Non-pigmented ciliary epithelial cell (primary cell): ENCODE measurements around the gene DMRT1.
"Not testable (repeated sequence)": the region's sequence is repeated elsewhere in the genome, so short reads cannot be mapped to it uniquely, and the experiment has no call there.

Experiments used
- DNase-seq: peaks from one replicate; pipeline ENCODE4 v3.0.0-alpha.2; 2010; ENCODE audit warnings: low read depth

Gene DMRT1

DNA sequence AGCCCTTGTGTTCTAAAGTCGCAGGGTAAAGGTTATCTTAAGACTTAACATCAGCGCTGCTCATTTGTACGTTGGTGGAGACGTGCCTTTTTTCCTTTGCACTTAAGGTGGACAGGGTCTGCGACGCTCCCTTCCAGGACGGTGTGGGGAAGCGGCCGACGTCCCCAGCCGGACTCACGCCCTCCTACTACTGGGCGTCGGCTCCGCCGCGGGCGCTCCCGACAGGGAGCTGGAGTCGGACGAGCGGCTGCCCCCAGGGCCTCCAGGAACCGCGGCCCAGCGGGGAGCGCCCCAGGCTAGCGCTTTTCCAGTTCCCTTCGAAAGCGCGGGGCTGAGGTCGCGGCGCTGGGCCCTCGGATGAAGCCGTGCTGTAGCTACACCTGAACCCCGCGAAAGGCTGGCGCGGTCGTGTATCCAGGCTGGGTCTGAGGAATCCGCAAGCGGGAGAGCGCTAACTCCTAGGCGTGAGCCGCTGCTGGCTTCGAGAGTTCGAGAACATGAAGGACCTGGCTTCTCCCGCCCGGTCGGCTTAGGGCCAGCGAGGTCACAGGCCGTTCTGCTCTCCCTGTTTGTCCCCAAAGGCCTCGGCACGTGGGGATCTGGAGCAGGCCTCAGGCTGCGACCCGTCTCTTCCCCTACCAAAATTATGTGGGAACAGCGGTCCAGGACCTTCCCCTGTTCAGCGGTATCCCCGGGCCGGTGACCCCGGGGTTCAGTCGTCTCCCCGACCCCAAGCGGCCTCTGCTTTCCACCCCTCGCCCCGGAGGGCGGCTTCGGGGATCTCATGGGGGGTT is 131.2 kb downstream of the DMRT1 start:
- no peak for DNase-seq

- no peak for DNase-seq
Measured at GRCh38 chr9:973295-973834, 131.9 kb downstream of the DMRT1 start.

GRCh38 chr9:974031-974995 is 132.8 kb downstream of the DMRT1 start:
- DNase-seq, result no peak

- no peak for DNase-seq
Measured at GRCh38 chr9:974996-975739, 133.7 kb downstream of the DMRT1 start.

DNA sequence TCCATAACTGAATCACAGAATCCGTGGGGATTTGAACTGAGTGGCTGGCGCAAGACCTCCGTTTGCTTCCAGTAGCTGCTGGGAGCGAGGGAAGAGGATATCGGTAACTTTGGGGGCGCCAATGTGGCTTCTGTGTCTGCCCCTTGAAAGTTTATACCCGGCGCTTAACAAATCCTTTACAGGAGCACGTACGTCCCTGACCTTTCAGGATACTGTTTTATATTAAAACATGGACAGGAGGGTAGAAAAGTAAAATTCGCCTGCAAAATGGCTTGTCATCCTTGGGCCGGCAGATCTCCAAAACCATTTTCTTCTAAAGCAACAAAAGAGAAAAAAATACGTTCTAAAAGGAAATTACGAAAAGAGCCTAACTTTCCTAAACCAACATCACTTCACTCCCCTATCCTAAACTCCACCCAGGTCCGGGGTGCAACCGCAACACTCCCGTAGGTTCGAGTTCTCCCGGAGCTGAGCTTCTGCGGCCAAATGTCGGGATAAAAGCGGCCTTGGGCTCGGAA is 134.3 kb downstream of the DMRT1 start:
- DNase-seq, result no peak

DNA sequence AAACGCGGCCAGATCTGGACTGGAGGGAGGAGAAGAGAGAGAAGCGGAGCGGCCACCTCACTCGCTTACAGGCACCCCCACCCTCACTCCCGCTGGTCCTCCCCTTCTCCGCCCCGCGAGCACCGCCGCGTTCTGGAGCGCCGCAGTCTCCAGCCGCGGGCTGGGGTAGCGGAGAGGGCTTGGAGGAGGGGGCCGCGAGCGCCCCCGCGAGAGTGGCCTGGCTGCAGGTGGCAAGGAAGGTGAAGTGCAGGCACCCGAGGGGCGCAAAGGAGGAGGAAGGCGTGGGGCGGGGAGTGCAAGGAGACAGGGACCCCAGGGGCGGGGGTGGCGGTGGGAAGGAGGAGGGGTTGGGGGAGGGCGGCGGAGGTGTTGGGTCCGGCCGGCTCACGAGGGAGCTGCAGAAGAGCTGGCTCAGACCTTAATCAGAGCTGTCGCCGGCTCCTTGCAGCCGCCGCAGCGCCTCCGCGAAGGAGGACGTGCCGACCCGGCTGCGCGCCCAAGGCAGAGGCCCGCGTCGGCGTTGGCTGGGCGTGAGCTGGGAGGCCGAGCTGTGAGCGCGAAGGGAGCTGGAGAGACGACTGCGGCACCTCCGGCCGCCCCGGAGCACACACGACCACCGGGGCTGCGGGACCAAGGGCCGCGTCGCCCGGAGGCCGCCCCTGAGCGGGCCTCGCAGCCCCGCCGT is 134.9 kb downstream of the DMRT1 start, which contains the start of gene DMRT3:
Gene DMRT3, plus strand, starts transcription at position 398 of the 685 bp plus-strand sequence. CDS start 347 bp downstream, outside the sequence.
- no peak for DNase-seq

- DNase-seq, result no peak
Measured at GRCh38 chr9:976943-977837, 135.7 kb downstream of the DMRT1 start.

- DNase-seq, result no peak
Measured at GRCh38 chr9:977838-978830, 136.6 kb downstream of the DMRT1 start.

- no peak for DNase-seq
Measured at GRCh38 chr9:979983-980382, 138.5 kb downstream of the DMRT1 start.

- no peak for DNase-seq
Measured at GRCh38 chr9:980640-981039, 139.1 kb downstream of the DMRT1 start.

DNA sequence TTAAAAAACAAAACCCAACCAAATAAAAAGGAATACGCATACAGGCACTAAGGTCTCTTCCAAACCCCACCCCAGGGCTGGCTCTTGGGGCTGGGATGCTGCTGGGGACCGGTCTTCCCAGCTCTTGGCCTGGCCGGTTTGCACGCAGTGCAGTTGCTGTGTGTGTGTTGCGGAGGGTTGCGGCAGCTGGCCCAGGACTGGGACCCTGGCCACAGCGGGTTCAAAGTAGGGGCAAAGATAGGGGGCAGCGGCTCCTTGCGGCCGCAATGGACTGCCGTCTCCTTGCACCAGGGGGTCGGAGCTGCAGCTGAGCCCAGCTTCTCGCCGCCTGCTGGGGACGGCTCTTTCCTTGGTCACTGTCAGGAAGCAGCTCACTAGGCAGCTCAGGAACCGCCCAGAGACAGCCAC is 140.0 kb downstream of the DMRT1 start:
- no peak for DNase-seq

GRCh38 chr9:982394-983230 is 141.1 kb downstream of the DMRT1 start:
- DNase-seq, result no peak

DNA sequence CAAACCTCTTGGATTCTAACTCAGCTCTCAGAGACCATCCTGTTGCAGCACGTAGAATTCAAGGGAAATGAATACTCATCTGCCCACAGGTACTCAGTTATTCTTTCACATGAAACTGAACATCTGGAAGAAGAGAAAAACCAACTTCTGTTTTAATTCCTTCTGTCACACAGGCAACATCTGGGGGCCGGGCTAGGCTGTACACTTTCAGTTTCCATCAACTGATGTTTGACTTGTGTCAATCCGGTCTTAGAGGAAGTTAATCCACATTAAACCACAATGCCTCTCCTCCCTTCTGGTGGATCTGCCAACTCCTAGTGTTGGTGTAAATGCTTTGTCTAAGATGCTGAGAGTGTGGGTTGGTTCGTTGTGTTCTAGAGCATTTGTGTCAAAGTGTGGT is 152.5 kb downstream of the DMRT1 start:
- no peak for DNase-seq

DNA sequence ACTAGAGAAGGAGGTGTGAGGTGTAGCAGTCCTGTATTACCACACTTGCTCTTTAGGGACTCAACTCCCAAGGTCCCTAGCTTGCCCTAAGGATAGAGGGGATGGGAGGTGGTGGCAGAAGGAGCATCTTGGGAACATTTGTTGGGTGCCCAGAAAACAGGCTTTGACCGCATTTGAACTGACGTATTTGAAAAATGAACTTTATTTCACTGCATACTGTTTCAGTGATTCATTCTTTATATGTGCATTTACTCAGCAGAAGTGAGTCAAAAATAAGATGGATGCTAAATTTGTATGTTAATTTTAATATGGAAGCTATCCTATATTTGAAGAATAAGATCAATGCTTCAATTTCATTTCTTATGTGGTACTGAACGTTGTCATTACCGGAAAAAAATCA is 153.7 kb downstream of the DMRT1 start:
- DNase-seq, result no peak

DNA sequence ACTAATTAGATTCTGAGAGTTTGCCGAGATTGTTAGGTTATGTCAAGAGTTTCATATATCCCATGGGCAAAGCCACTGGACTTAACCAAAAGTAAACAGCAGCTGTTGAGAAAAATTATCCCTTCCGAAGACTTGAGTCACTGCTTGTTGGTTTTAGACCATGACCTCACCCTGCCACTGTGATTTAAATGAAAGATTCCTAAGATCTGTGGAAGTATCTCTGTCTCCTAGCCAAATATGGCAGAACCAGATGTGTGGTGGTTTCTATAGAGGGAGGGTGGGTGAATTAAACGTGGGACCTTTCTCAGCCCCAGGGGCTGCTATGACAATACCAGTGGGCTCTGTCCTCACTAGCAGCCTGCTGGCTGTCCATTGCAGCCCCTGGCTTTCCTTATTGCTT is 154.3 kb downstream of the DMRT1 start:
- DNase-seq, result peak; percentile 10

DNA sequence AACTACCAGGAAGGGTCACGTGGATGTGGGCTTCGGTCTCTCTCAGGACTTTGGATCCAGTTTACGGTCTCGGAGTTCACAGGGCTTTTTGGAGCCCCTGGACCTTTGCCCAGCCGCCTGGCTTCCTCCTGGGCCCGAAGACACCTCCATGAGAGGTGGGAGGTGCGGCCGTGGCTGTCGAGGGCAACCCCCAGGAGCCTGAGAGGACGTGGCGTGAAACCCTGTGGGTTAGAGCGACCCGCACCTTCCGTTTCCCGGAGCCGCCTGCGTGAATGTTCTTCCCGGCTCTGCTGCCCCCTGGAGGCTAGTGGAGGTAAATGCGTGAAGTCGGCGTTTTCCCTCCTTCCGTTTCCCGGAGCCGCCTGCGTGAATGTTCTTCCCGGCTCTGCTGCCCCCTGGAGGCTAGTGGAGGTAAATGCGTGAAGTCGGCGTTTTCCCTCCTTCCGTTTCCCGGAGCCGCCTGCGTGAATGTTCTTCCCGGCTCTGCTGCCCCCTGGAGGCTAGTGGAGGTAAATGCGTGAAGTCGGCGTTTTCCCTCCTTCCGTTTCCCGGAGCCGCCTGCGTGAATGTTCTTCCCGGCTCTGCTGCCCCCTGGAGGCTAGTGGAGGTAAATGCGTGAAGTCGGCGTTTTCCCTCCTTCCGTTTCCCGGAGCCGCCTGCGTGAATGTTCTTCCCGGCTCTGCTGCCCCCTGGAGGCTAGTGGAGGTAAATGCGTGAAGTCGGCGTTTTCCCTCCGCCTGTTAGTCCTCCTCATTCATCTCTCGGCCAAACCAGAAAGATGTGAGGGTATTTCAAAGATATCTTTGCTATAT is 157.0 kb downstream of the DMRT1 start:
- DNase-seq, result not testable (repeated sequence)

- DNase-seq, result no peak
Measured at GRCh38 chr9:1001838-1002237, 160.3 kb downstream of the DMRT1 start.
